Measurements from ENCODE around the gene RALGAPA2. TPM values are rescaled to one million over a fixed set of nuclear protein-coding genes. Genes with fewer than 3 reads are reported as not detected.
"Not testable (repeated sequence)": the region's sequence is repeated elsewhere in the genome, so short reads cannot be mapped to it uniquely, and the experiment has no call there.

RALGAPA2 gene
- total and polyA plus RNA-seq, 2 of the 13 experiments (the other 11 are each of a cell fraction or from before 2014, with no cell fraction given): 13.8 to 17.7 TPM

DNA sequence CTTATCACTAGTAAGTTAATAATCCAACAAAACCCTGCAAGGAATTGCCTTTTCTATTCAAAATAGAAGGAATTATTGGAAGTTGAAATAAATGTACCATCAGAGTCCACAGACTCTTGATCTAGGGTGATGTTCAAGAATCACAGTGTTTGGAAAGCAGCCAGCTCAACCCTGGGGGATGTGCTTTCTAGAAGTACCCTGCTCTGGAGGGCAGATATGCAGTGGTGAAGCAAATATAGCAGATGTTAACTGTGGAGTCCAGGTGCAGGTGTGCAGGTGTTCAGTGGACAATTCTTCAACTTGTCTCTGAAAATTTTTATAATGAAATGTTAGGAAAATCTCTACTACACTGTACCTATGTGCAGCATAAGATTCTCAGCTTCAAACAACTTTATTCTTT, 353.6 kb downstream of the RALGAPA2 start:
- POLR2A ChIA-PET: no interaction called here
- no peak for FAIRE-seq

DNA sequence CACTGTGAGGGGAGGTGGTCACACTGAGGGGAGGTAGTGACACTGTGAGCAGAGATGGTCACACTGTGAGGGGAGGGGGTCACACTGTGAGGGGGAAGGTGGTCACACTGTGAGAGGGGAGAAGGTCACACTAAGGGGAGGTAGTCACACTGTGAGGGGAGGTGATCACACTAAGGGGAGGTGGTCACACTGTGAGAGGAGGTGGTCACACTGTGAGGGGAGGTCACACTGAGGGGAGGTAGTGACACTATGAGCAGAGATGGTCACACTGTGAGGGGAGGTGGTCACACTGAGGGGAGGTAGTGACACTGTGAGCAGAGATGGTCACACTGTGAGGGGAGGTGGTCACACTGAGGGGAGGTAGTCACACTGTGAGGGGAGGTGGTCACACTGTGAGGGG, 356.9 kb downstream of the RALGAPA2 start:
- H3K9me3 ChIP-seq (ENCODE audit: low read length); H2AFZ ChIP-seq (ENCODE audit: low read length); H3K4me2 ChIP-seq (ENCODE audit: low read depth, low read length); H3K4me3 ChIP-seq (replicated peaks in 1 of 3; ENCODE audit: insufficient read depth in 1 of 3, low read depth in 2 of 3, low read length in 3 of 3); H3K27ac ChIP-seq (ENCODE audit: extremely low read length, insufficient read depth, low read length); BruUV-seq (replicated peaks); H3K27me3 ChIP-seq (ENCODE audit: control insufficient read depth in 1 of 2, insufficient read depth in 2 of 2, low read length in 2 of 2); CTCF ChIA-PET (ENCODE audit: low intra/inter-chr PET ratio, low total read pairs); H4K20me1 ChIP-seq (ENCODE audit: insufficient read depth, low read length); H3K79me2 ChIP-seq (ENCODE audit: insufficient read depth, low read length); DNase-seq (ENCODE audit: low spot score); POLR2A ChIA-PET; H3K9ac ChIP-seq (ENCODE audit: insufficient read depth, low read depth, low read length); FAIRE-seq; H3K36me3 ChIP-seq (replicated peaks in 1 of 2; ENCODE audit: control insufficient read depth in 1 of 2, insufficient read depth in 2 of 2, low read length in 2 of 2); intact Hi-C loops (cut with micrococcal nuclease; ENCODE audit: unreplicated experiment); H3K4me1 ChIP-seq (ENCODE audit: insufficient read depth, low read length); ATAC-seq; in situ Hi-C loops (cut with HindIII; ENCODE audit: extremely low pct_ligation_motif_present, low pct_unique_long_range_greater_than_20kb): not testable (repeated sequence)

More for the DNA sequence above, 353.6 kb downstream of the RALGAPA2 start:
- TF ChIP-seq HNRNPH1 (optimal IDR thresholded peaks at IDR 0.05; ENCODE audit: low read depth, low read length): no peak
- H4K20me1 ChIP-seq (ENCODE audit: insufficient read depth, low read length): no peaks in the 10 kb centered on the region; the same call in 1 of the 2 replicates
- H3K79me2 ChIP-seq (ENCODE audit: insufficient read depth, low read length): no peaks in the 10 kb centered on the region
- H3K9me3 ChIP-seq (ENCODE audit: low read length): 0 out of 2 replicates have a peak, but pooled peaks cover 6% of the 10 kb centered on the region
- CTCF ChIA-PET (ENCODE audit: low intra/inter-chr PET ratio, low total read pairs): interaction anchor here (3.6 kb wide), 1 partner anchor 209 kb away, joined by 55 read pairs; no protein-coding TSS in a partner anchor
- no peak overlapping the region for H3K4me3 ChIP-seq (replicated peaks in 1 of 3; ENCODE audit: insufficient read depth in 1 of 3, low read depth in 2 of 3, low read length in 3 of 3)
- no peaks in the 10 kb centered on the region for H3K36me3 ChIP-seq (replicated peaks in 1 of 2; ENCODE audit: control insufficient read depth in 1 of 2, insufficient read depth in 2 of 2, low read length in 2 of 2)
- H3K4me2 ChIP-seq (ENCODE audit: low read depth, low read length): no peak overlapping the region
- peaks cover 5 to 25% of the 10 kb centered on the region in 2 experiments; a peak in 4 of 5 replicates for H3K27me3 ChIP-seq (ENCODE audit: control insufficient read depth in 1 of 2, insufficient read depth in 2 of 2, low read length in 2 of 2)
- DNase-seq (ENCODE audit: low spot score) (no peak), ATAC-seq (no peak)
- no TSS peak for BruUV-seq (replicated peaks)
- H3K27ac ChIP-seq (ENCODE audit: extremely low read length, insufficient read depth, low read length): no peak overlapping the region
- H3K4me1 ChIP-seq (ENCODE audit: insufficient read depth, low read length): peaks cover 12% of the 10 kb centered on the region; the same call in 1 of the 2 replicates
- intact Hi-C loops (cut with micrococcal nuclease; ENCODE audit: unreplicated experiment) (no loop called here), in situ Hi-C loops (cut with HindIII; ENCODE audit: extremely low pct_ligation_motif_present, low pct_unique_long_range_greater_than_20kb) (no loop called here)
- H3K9ac ChIP-seq (ENCODE audit: insufficient read depth, low read depth, low read length): no peak overlapping the region
- no peak overlapping the region for H2AFZ ChIP-seq (ENCODE audit: low read length)

DNA sequence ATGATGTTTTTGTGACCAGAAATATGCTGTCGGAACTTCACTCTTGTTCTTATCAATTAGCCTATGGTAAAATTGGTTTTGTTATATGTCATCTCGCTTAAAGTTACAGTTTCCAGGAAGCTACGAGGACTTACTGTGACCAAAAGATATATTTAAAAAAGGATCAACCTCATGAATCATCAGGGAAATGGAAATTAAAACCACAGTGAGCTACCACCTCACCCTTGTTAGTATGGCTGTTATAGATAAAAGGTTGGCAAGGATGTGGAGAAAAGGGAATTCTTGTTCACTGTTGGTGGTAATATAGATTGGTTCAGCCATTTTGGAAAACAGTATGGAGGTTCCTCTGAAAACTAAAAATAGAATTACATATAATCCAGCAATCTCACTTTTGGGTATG, 358.9 kb downstream of the RALGAPA2 start:
- Histone ChIP-seq H3K4me2 (ENCODE audit: low read depth, low read length) (no peak overlapping the region), H3K27ac (ENCODE audit: extremely low read length, insufficient read depth, low read length) (no peak overlapping the region), H3K36me3 (replicated peaks in 1 of 2; ENCODE audit: control insufficient read depth in 1 of 2, insufficient read depth in 2 of 2, low read length in 2 of 2) (no peaks in the 10 kb centered on the region), H3K27me3 (ENCODE audit: control insufficient read depth in 1 of 2, insufficient read depth in 2 of 2, low read length in 2 of 2) (no peaks in the 10 kb centered on the region), H3K79me2 (ENCODE audit: insufficient read depth, low read length) (no peaks in the 10 kb centered on the region), H3K4me1 (ENCODE audit: insufficient read depth, low read length) (no peaks in the 10 kb centered on the region), H3K4me3 (replicated peaks in 1 of 3; ENCODE audit: insufficient read depth in 1 of 3, low read depth in 2 of 3, low read length in 3 of 3) (no peak overlapping the region), H4K20me1 (ENCODE audit: insufficient read depth, low read length) (no peaks in the 10 kb centered on the region), H2AFZ (ENCODE audit: low read length) (no peak overlapping the region), H3K9ac (ENCODE audit: insufficient read depth, low read depth, low read length) (no peak overlapping the region), H3K9me3 (ENCODE audit: low read length) (0 out of 2 replicates have a peak, but pooled peaks cover 6% of the 10 kb centered on the region)
- ChIA-PET CTCF (ENCODE audit: low intra/inter-chr PET ratio, low total read pairs) (no interaction called here), POLR2A (no interaction called here)
- intact Hi-C loops (cut with micrococcal nuclease; ENCODE audit: unreplicated experiment): no loop called here
- 41% methylated on average over 3 of the region's 3 CpGs for WGBS (ENCODE audit: low lambda C conversion rate)
- no TSS peak for BruUV-seq (replicated peaks)
- in situ Hi-C loops (cut with HindIII; ENCODE audit: extremely low pct_ligation_motif_present, low pct_unique_long_range_greater_than_20kb): no loop called here
- no peak for DNase-seq (ENCODE audit: low spot score)
- ATAC-seq: no peak
- no peak for FAIRE-seq
- TF ChIP-seq FOXM1 (CRISPR knock-in tag; IDR thresholded peaks at IDR 0.05) (no peak), SSRP1 (CRISPR knock-in tag; IDR thresholded peaks at IDR 0.05) (no peak), GPN1 (CRISPR knock-in tag; IDR thresholded peaks at IDR 0.05; ENCODE audit: borderline replicate concordance) (no peak), RARA (CRISPR knock-in tag; IDR thresholded peaks at IDR 0.05) (no peak), ZNF546 (CRISPR knock-in tag; conservative IDR thresholded peaks at IDR 0.05) (no peak), SMC3 (IDR thresholded peaks at IDR 0.05; ENCODE audit: low read length) (no peak)
- TF ChIP-seq, protein P1, sequence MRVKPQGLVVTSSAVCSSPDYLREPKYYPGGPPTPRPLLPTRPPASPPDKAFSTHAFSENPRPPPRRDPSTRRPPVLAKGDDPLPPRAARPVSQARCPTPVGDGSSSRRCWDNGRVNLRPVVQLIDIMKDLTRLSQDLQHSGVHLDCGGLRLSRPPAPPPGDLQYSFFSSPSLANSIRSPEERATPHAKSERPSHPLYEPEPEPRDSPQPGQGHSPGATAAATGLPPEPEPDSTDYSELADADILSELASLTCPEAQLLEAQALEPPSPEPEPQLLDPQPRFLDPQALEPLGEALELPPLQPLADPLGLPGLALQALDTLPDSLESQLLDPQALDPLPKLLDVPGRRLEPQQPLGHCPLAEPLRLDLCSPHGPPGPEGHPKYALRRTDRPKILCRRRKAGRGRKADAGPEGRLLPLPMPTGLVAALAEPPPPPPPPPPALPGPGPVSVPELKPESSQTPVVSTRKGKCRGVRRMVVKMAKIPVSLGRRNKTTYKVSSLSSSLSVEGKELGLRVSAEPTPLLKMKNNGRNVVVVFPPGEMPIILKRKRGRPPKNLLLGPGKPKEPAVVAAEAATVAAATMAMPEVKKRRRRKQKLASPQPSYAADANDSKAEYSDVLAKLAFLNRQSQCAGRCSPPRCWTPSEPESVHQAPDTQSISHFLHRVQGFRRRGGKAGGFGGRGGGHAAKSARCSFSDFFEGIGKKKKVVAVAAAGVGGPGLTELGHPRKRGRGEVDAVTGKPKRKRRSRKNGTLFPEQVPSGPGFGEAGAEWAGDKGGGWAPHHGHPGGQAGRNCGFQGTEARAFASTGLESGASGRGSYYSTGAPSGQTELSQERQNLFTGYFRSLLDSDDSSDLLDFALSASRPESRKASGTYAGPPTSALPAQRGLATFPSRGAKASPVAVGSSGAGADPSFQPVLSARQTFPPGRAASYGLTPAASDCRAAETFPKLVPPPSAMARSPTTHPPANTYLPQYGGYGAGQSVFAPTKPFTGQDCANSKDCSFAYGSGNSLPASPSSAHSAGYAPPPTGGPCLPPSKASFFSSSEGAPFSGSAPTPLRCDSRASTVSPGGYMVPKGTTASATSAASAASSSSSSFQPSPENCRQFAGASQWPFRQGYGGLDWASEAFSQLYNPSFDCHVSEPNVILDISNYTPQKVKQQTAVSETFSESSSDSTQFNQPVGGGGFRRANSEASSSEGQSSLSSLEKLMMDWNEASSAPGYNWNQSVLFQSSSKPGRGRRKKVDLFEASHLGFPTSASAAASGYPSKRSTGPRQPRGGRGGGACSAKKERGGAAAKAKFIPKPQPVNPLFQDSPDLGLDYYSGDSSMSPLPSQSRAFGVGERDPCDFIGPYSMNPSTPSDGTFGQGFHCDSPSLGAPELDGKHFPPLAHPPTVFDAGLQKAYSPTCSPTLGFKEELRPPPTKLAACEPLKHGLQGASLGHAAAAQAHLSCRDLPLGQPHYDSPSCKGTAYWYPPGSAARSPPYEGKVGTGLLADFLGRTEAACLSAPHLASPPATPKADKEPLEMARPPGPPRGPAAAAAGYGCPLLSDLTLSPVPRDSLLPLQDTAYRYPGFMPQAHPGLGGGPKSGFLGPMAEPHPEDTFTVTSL (CRISPR knock-in tag; IDR thresholded peaks at IDR 0.05; ENCODE audit: borderline replicate concordance): no peak

Data from HepG2 (cell line).